ENCODE measurements around the gene PARD3. TPM values are rescaled to one million over a fixed set of nuclear protein-coding genes. Genes with fewer than 3 reads are reported as not detected.

Gene PARD3
- total and polyA plus RNA-seq, 2 experiments from 2014 or later = 47.2 to 59.7 TPM

- Histone ChIP-seq H3K4me1 (ENCODE audit: insufficient read depth) (no peaks in the 10 kb centered on the region), H3K9me3 (ENCODE audit: low read depth) (peaks cover 7% of the 10 kb centered on the region), H3K36me3 (replicated peaks; ENCODE audit: insufficient read depth, low read depth) (no peaks in the 10 kb centered on the region), H2AFZ (no peak overlapping the region), H3K4me2 (peak overlapping the region; percentile 26), H3K27ac (peak overlapping the region; percentile 33), H3K4me3 (no peak overlapping the region), H3K27me3 (no peaks in the 10 kb centered on the region), H3K9me2 (replicated peaks; ENCODE audit: insufficient read depth) (no peaks in the 10 kb centered on the region), H4K20me1 (ENCODE audit: insufficient read depth, poor library complexity, severe bottlenecking) (peaks cover 3% of the 10 kb centered on the region), H3K79me2 (no peaks in the 10 kb centered on the region)
- DNase-seq (ENCODE audit: low spot score) = peak; percentile 20
- WGBS (ENCODE audit: low lambda C conversion rate, missing lambda C conversion rate) = 58% methylated on average over 11 of the region's 11 CpGs
- no peak for TF ChIP-seq CTCF (IDR thresholded peaks at IDR 0.05; ENCODE audit: poor library complexity)
- TF ChIP-seq EZH2 (IDR thresholded peaks at IDR 0.05; ENCODE audit: borderline replicate concordance) = no peak
- TF ChIP-seq EZH2phosphoT487 (IDR thresholded peaks at IDR 0.05; ENCODE audit: low read depth, severe bottlenecking, unreplicated experiment) = no peak
Observed at GRCh38 chr10:34231441-34232180, 583.5 kb downstream of the PARD3 start.

GRCh38 chr10:34229917-34230316 lies 585.2 kb downstream of the PARD3 start:
- peaks cover 7% of the 10 kb centered on the region for H3K9me3 ChIP-seq (ENCODE audit: low read depth)
- no peak for DNase-seq (ENCODE audit: low spot score)
- H3K4me2 ChIP-seq = no peak overlapping the region

GRCh38 chr10:34228066-34228465 lies 587.0 kb downstream of the PARD3 start:
- 95% methylated on average over 7 of the region's 7 CpGs for WGBS (ENCODE audit: low lambda C conversion rate, missing lambda C conversion rate)
- Histone ChIP-seq H3K4me2 (no peak overlapping the region), H3K36me3 (replicated peaks; ENCODE audit: insufficient read depth, low read depth) (no peaks in the 10 kb centered on the region), H3K79me2 (no peaks in the 10 kb centered on the region), H3K4me1 (ENCODE audit: insufficient read depth) (no peaks in the 10 kb centered on the region), H4K20me1 (ENCODE audit: insufficient read depth, poor library complexity, severe bottlenecking) (no peaks in the 10 kb centered on the region), H3K4me3 (no peak overlapping the region), H3K9me3 (ENCODE audit: low read depth) (peaks cover 7% of the 10 kb centered on the region), H3K27me3 (no peaks in the 10 kb centered on the region), H3K9me2 (replicated peaks; ENCODE audit: insufficient read depth) (no peaks in the 10 kb centered on the region), H3K27ac (no peak overlapping the region), H2AFZ (no peak overlapping the region)
- TF ChIP-seq EZH2phosphoT487 (IDR thresholded peaks at IDR 0.05; ENCODE audit: low read depth, severe bottlenecking, unreplicated experiment) = no peak
- no peak for TF ChIP-seq CTCF (IDR thresholded peaks at IDR 0.05; ENCODE audit: poor library complexity)
- TF ChIP-seq EZH2 (IDR thresholded peaks at IDR 0.05; ENCODE audit: borderline replicate concordance) = no peak
- no peak for DNase-seq (ENCODE audit: low spot score)

More at GRCh38 chr10:34229917-34230316, 585.2 kb downstream of the PARD3 start:
- Histone ChIP-seq H4K20me1 (ENCODE audit: insufficient read depth, poor library complexity, severe bottlenecking) (peaks cover 3% of the 10 kb centered on the region), H2AFZ (no peak overlapping the region), H3K4me1 (ENCODE audit: insufficient read depth) (no peaks in the 10 kb centered on the region), H3K79me2 (no peaks in the 10 kb centered on the region), H3K9me2 (replicated peaks; ENCODE audit: insufficient read depth) (no peaks in the 10 kb centered on the region), H3K27ac (no peak overlapping the region), H3K36me3 (replicated peaks; ENCODE audit: insufficient read depth, low read depth) (no peaks in the 10 kb centered on the region), H3K27me3 (no peaks in the 10 kb centered on the region), H3K4me3 (no peak overlapping the region)
- no peak for TF ChIP-seq EZH2phosphoT487 (IDR thresholded peaks at IDR 0.05; ENCODE audit: low read depth, severe bottlenecking, unreplicated experiment)
- no peak for TF ChIP-seq CTCF (IDR thresholded peaks at IDR 0.05; ENCODE audit: poor library complexity)
- no peak for TF ChIP-seq EZH2 (IDR thresholded peaks at IDR 0.05; ENCODE audit: borderline replicate concordance)
- WGBS (ENCODE audit: low lambda C conversion rate, missing lambda C conversion rate) = 79% methylated on average over 3 of the region's 3 CpGs
